ENCODE data around the gene IMP3.

DNA sequence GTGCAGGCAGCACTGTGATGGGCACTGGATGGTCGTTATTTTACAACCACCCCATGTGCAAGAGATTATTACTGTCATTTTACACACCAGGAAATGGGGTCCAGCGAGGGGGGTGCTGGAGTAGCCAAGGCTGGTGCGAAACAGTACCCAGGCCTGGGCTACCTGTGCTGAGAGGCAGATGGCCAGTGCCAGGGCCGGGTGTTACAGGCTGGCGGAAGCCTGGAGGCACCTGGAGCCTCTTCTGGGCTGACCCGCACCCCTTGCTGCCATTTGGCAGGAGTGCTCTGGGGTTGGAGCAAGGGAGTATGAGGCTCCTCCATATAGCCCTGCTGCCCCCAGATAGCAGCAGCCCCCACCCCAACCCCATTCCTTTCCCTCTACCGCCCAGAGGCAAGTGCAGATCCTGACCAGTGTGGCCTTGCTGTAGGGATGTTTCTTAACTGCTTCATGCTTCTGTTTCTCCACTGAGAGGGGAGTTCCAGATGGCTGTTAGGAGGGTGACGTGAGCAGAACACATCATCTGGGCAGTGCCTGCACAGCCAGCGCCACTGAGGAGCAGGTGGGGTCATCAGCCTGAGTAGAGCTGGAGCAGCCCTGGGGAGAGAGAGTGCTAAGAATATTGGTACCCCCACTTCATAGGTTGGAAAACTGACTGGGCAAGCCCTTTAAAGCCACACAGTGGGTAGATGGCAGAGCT lies 22.9 kb upstream of the IMP3 start:
- TF ChIP-seq POLR2A (IDR thresholded peaks at IDR 0.05) = no peak
- TF ChIP-seq, protein P1, sequence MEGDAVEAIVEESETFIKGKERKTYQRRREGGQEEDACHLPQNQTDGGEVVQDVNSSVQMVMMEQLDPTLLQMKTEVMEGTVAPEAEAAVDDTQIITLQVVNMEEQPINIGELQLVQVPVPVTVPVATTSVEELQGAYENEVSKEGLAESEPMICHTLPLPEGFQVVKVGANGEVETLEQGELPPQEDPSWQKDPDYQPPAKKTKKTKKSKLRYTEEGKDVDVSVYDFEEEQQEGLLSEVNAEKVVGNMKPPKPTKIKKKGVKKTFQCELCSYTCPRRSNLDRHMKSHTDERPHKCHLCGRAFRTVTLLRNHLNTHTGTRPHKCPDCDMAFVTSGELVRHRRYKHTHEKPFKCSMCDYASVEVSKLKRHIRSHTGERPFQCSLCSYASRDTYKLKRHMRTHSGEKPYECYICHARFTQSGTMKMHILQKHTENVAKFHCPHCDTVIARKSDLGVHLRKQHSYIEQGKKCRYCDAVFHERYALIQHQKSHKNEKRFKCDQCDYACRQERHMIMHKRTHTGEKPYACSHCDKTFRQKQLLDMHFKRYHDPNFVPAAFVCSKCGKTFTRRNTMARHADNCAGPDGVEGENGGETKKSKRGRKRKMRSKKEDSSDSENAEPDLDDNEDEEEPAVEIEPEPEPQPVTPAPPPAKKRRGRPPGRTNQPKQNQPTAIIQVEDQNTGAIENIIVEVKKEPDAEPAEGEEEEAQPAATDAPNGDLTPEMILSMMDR (IDR thresholded peaks at IDR 0.05) = no peak

Data from prostate gland (tissue), 2 donors.